Measurements from ENCODE around the gene LMBR1.
A peak's percentile ranks its signal among the peaks of the same experiment; 100 is the strongest.
"Not testable (repeated sequence)": the region's sequence is repeated elsewhere in the genome, so short reads cannot be mapped to it uniquely, and the experiment has no call there.

LMBR1 gene, protein sequence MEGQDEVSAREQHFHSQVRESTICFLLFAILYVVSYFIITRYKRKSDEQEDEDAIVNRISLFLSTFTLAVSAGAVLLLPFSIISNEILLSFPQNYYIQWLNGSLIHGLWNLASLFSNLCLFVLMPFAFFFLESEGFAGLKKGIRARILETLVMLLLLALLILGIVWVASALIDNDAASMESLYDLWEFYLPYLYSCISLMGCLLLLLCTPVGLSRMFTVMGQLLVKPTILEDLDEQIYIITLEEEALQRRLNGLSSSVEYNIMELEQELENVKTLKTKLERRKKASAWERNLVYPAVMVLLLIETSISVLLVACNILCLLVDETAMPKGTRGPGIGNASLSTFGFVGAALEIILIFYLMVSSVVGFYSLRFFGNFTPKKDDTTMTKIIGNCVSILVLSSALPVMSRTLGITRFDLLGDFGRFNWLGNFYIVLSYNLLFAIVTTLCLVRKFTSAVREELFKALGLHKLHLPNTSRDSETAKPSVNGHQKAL

DNA sequence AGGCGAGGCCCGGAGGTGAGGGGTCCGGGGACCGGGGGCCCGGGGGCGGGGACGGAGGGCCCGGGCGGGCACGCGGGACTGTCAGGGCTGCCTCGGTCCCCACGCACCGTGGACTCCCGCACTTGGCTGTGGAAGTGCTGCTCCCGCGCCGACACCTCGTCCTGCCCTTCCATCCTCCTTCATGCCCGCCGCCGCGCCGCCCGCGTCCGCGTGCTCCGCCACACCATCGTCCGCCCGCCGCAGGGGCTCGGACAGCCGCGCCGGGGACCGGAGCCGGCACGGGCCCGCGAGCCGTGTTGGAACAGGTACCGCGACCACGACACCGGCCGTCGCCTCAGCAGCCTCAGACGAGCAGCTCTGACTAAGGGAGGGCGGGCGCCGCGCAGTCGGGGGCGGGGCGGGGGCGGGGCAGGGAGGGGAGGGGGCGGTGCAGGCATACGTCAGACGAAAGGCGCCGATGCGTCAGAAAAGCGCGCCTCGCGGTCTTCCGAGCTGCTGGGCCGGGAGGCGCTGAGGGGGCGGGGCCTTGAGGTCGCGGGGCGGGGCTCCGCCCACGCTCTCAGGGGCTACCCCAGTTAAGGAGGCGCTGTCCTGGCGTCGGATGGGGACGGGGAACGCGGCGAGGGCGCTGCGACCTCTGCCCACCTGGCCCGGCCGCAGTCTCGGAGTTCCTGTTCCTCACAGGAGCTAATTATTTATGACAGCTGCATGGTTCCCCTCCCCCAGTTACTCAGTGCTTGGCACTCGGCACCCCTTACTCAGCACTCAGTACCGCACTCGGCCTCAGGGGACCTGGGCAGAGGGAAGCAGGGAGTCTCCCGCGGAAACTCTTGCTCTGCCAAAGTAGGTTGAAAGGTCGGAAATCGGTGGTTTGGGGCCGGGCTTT lies at the start of gene LMBR1:
TSS of gene LMBR1 (minus strand) at position 363 of the 886 bp plus-strand sequence. CDS start at position 173, 190 bp downstream.
- peak; percentile 90 to 93 for DNase-seq

DNA sequence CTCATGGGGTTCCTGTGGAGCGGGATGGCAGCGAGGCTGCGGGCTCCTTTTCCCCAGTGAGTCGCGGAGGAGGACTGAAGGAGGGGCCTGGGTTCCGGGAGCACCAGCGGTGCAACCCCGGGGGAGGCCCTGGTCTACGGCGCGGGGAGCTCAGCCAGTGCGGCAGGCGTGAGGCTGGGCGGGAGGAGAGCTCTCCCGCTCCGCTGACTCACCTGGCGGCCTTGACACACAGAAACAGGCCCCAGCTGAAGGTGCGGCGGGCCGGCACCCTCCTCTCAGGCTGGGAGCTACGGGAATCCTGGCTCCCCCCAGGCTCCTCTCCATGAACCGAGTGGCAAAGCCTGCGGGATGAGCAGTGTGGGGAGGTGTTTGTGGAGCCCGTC lies 49.7 kb upstream of the LMBR1 start:
- no peak for DNase-seq

DNA sequence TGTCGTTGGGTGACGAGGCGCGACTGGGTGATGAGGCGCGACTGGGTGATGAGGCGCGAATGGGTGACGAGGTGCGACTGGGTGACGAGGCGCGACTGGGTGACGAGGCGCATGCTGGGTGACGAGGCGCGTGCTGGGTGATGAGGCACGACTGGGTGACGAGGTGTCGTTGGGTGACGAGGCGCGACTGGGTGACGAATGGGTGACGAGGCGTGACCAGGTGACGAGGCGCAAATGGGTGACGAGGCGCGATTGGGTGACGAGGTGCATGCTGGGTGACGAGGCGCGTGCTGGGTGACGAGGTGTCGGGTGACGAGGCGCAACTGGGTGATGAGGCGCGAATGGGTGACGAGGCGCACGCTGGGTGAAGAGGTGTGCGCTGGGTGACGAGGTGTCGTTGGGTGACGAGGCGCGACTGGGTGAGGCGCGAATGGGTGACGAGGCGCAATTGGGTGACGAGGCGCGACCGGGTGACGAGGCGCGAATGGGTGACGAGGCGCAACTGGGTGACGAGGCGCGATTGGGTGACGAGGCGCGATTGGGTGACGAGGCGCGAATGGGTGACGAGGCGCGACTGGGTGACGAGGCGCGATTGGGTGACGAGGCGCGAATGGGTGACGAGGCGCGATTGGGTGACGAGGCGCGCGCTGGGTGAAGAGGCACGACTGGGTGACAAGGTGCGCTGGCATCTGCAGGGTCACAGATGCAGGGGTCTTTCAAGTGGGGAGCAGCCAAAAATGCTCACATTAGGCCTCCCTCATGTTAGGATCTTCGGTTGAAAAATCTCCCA lies 48.6 kb upstream of the LMBR1 start:
- no peak for DNase-seq

DNA sequence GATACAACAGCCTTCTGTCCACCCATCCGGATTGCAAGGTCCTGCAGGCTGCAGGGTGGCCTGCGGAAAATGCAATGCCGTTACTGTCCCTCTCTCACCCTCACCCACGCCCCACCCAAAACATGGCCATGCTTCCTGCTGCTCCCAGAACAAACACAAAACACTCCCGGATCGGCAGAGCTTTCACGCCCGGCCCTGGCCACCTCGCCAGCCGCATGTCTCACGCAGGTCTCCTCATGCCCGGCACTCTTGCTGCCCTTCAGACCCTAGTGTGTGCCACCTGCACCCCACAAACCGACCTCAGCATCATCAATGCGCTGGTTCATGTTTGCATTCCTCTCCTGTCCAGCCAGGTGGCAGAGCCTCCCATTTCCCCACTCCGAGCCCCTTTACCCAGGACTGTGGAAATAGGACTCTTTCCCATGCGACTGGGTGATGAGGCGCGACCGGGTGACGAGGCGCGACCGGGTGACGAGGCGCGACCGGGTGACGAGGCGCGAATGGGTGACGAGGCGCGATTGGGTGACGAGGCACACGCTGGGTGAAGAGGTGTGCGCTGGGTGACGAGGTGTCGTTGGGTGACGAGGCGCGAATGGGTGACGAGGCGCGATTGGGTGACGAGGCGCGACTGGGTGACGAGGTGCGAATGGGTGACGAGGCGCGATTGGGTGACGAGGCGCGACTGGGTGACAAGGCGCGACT lies 47.6 kb upstream of the LMBR1 start:
- DNase-seq = no peak

DNA sequence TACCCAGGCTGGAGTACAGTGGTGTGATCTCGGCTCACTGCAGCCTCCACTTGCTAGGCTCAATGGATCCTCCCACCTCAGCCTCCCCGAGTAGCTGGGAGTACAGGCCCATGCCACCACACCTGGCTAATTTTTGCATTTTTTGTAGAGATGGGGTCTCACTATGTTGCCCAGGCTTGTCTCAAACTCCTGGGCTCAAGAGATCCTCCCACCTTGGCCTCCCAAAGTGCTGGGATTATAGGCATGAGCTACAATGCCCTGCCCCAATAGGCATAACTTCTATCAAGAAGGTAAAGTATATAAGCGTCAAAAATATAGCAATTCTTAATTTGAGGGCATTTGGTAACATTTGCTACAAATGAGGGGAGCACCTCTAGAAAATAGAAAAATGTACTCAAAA lies 43.8 kb upstream of the LMBR1 start:
- DNase-seq = not testable (repeated sequence)

DNA sequence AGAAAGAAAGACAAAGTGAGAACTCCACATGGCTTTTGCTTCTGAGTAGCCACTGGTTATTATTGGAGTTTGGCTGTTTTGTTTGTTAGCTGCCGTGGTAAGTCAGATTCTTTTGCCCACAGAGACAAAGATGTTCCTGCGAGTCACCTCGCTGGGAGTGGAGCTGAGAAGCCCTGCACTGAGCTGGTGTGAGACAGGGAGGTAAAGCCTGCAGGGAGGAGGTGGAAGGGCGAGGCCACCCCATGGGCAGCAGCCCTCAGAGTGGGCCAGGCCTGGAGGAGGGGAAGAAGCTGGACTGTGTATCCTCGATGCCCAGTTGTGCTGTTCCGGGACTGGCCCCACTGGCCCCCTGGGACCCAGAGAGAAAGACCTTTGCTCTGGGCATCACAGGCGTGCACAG lies 42.3 kb upstream of the LMBR1 start:
- no peak for DNase-seq

DNA sequence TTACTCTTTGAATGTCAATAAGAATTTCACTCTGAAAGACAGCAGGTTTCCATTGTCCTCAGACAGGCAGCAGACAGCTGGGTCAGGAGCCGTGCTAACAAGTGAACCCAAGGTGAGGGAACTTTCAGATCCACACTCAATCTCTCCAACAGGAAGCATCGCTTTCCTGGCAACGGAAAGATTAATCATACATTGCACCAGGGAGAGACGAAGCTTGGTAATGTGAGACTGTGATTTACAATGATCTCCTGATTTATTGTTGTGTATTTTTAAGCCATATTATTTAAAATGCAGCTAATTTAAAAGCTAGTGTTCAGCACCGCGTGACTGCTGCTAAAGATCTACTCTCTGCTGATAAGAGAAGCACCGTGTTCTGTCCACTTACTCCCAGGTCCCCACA lies 39.0 kb upstream of the LMBR1 start:
- DNase-seq = no peak

DNA sequence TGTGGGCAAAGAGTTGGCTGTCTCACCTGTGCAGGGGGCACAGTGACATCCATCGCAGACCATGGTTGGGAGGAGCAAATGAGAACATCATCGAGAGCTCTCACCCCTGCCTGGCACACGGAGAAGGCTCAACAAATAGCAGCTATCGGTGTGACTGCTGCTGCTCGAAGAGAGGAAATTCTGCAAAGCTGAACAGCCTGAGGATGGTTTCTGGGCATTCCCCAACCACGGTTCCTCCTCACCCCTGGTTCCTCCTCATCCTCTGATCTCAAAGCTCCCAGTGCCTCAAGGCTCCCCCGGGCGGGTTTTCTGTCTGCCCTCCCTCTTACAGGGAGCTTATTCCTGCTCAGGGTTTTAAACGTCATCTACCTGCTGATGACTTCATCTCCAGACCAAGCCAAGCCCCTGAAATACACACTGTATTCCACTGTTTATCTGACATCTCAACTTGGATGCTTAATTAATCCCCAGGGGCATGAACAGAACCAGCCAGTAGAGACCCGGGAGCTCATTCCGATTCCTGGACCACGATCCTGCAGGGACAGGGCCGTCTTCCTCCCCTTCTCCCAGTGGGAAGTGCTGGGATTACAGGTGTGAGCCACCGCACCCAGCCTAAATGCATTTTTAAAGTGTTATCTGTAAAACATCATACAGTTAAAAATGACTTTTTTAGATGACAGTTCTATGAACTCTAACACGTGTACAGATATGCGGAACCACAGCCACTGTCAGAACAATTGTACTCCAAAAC lies 37.0 kb upstream of the LMBR1 start:
- DNase-seq = peak; percentile 50 to 82

DNA sequence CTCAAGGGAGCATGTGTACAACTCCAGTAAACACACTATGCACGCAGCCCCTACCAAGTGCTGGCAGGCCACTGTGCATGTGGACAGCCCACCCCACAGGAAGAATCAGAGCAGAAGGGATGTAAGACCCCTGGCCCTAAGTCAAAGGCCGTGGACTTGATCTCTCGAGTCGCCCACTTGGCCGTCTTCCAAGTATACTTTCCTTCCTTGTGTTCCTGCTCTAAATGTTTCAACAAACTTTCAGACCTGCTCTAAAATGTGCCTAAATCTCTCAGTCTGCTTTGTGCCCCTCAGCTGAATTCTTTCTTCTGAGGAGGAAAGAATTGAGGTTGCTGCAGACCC lies 35.4 kb upstream of the LMBR1 start:
- no peak for DNase-seq

DNA sequence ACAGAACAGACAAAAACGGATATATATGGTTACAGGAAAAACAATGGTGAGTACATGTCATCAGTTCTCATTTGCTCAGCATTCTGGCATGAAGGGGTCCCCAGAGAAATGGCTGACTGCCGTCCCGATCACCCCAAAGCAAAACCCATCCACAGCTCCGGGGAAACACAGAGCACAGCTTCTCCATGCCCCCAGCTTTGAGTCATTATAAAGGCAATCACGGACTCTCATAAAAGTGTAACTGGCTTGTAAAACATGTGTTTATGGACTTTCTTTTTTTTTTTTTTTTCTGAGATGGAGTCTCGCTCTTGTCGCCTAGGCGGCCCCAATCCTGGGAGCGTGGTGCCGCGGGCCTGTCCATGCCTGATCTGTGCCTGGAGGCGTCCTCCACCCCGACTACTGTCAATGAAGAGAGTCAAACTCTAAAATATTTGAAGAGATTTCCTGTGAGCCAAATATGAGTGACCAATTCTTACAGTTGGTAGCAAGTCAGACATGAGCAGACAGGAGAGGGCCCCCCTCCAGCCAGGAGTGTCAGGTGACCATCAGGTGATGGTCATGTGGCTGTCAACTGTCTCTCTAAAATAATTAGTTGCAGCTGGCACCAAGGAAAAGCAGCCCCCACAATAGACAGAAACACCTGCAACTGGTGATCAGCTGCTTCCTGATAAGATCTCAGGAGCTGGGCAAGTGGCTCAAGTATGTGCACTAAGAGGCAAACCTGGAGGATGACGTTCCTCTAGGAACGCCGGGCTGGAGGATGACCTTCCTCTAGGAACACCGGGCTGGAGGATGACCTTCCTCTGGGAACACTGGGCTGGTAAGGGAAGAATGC lies 34.8 kb upstream of the LMBR1 start:
- no peak for DNase-seq

DNA sequence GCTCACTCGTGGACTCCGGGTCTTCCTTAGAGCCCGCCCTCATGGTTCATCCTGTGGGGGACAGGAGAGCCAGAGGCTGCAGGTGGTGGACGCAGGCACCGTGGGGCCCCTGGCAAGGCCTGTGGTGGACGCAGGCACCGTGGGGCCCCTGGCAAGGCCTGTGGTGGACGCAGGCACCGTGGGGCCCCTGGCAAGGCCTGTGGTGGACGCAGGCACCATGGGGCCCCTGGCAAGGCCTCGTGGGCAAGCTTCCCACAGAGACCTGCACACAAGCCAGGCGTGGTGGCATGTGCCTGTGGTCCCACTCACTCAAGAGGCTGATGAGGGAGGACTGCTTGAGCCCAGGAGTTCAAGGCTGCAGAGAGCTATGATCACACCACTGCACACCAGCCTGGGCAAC lies 32.8 kb upstream of the LMBR1 start:
- not testable (repeated sequence) for DNase-seq

DNA sequence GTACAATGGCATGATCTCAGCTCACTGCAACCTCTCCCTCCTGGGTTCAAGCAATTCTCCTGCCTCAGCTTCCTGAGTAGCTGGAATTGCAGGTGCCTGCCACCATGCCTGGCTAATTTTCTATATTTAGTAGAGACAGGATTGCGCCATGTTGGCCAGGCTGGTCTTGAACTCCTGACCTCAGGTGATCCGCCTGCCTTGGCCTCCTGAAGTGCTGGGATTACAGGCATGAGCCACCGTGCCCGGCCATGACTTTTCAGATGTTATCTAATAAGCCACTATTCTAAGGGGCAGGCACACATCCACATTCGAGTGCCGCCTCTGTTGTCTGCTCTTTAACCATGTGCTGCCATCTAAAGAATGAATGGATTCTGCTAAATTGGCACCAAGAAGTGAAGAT lies 29.3 kb upstream of the LMBR1 start:
- not testable (repeated sequence) for DNase-seq

DNA sequence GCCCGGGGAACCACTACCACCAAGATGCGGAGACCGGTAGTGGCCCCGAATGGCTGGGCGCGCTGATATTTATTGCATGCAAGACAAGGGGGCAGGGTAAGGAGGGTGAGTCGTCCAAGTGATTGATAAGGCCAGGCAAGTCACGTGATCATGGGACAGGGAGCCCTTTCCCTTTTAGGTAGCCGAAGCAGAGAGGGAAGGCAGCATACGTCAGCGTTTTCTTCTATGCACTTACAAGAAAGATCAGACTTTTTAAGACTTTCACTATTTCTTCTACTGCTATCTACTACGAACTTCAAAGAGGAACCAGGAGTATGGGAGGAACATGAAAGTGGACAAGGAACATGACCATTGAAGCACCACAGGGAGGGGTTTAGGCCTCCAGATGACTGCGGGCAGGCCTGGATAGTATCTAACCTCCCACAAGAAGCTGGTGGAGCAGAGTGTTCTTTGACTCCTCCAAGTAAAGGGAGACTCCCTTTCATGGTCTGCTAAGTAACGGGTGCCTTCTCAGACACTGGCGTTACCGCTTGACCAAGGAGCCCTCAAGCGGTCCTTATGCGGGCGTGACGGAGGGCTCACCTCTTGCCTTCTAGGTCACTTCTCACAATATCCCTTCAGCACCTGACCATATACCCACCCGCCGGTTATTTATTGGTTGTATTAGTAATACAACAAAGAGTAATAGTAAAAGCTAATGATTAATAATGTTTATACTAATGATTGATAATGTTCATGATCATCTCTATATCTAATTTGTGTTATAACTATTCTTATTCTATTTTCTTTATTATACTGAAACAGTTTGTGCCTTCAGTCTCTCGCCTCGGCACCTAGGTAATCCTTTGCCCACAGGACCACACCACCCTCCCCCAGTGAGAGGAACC lies 27.7 kb upstream of the LMBR1 start:
- not testable (repeated sequence) for DNase-seq

DNA sequence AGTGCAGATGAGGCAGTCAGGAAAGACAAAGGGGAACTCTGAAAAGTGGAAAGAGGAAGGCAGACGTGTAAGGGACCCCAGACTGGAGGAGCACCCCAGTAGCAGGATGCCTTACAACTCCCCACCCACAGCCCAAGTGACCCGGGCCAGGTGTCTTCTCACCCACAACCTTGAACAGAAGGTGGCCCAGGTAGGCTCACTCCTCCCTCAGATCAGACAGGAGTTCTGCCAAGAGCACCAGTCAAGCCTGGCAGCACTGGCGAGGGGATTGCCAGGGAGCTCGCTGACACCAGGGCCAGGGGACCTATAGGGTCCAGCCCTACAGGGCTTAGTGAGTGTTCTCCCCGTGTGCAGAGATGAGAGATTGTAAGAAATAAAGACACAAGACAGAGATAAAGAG lies 27.1 kb upstream of the LMBR1 start:
- no peak for DNase-seq

DNA sequence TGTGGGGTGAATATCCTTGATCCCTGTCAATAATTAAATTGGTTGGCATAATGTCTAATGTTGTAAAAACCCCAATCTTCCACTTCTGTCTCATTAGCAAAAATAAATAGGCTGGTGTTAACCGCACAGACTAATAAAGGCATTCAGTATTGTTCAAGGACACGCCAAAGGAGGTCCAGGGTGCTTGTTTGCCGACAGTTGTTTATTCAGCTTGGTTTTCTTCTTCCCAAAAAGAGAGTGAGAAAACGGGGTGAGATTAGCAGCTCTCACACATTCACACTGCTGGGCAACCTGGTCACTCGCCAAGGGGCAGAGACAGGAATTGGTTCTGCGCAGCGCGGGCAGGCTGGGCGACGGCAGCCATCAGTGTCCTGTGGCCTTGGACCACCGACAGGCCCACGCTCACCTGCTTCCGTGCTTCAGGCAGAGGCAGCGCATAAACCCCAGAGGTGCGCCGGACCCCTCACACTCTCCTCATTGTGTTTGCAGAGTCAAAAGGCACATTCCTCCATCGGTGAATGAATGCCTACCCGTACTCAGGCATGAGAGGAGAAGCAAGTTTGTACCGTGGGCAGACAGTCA lies 26.2 kb upstream of the LMBR1 start:
- no peak for DNase-seq

DNA sequence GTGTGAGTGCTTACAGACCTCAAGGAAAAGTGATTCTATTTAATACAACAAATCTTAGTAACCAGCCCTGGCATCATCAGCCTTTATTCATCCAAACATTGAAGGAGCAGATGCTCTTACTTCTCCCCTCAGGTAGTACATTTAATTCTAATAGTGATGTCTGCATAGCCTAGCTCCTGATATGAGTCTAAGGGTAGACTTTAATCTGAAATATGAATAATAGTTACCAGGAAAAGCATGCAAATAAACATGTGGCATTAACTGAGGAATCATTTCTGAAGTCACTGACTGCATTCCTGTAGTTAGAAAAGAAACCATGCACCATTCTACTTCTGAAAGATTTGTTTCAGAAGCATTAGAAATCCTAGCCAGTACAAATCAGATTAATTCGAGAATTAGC lies 25.7 kb upstream of the LMBR1 start:
- no peak for DNase-seq

DNA sequence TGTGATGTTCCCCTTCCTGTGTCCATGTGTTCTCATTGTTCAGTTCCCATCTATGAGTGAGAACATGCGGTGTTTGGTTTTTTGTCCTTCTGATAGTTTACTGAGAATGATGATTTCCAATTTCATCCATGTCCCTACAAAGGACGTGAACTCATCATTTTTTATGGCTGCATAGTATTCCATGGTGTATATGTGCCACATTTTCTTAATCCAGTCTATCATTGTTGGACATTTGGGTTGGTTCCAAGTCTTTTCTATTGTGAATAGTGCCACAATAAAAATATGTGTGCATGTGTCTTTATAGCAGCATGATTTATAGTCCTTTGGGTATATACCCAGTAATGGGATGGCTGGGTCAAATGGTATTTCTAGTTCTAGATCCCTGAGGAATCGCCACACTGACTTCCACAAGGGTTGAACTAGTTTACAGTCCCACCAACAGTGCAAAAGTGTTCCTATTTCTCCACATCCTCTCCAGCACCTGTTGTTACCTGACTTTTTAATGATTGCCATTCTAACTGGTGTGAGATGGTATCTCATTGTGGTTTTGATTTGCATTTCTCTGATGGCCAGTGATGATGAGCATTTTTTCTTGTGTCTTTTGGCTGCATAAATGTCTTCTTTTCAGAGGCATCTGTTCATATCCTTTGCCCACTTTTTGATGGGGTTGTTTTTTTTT lies 16.7 kb upstream of the LMBR1 start:
- DNase-seq = not testable (repeated sequence)

DNA sequence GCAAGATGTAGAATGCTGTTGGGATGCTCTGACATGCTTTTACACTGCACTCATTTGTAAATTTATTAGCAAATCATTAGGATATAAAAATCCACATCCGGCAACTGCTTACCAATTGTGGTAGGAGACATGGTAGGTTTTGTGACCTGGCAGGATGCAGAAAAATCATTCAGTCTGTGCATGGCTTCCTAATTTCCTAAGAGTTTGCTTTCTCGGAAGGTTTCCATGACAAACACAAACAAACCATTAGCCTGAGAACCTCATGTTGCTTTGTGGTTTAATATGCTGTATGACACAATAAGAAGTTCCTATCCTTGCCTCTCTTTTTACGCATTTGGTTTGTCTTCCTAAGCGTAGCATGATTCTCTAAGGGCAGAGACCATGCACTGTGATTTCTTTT lies 14.7 kb upstream of the LMBR1 start:
- no peak for DNase-seq

DNA sequence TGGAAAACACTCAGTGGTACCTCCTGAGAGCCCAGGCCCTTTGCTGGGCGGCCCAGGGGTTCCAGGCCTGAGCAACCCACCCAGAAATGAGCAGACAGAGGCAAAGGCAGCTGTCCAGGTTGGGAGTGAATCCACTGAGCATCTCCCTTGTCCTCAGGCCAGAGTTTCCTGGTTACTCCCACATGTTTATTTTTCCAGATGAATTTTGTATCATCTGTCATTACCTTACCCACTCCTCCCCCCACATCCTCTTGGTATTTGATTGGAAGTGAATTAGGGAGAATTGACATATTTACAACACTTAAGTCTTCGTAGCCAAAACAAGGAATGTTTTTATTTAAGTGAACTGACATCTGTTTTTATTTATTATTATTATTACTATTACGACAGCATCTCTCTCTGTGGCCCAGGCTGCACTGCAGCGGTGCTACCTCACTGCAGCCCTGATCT lies 13.2 kb upstream of the LMBR1 start:
- DNase-seq = no peak

All from Kasumi-1 (cell line).